Measurements from ENCODE around the gene PTGES2.
A peak's percentile ranks its signal among the peaks of the same experiment; 100 is the strongest.
"Not testable (repeated sequence)": the region's sequence is repeated elsewhere in the genome, so short reads cannot be mapped to it uniquely, and the experiment has no call there.

Gene PTGES2

DNA sequence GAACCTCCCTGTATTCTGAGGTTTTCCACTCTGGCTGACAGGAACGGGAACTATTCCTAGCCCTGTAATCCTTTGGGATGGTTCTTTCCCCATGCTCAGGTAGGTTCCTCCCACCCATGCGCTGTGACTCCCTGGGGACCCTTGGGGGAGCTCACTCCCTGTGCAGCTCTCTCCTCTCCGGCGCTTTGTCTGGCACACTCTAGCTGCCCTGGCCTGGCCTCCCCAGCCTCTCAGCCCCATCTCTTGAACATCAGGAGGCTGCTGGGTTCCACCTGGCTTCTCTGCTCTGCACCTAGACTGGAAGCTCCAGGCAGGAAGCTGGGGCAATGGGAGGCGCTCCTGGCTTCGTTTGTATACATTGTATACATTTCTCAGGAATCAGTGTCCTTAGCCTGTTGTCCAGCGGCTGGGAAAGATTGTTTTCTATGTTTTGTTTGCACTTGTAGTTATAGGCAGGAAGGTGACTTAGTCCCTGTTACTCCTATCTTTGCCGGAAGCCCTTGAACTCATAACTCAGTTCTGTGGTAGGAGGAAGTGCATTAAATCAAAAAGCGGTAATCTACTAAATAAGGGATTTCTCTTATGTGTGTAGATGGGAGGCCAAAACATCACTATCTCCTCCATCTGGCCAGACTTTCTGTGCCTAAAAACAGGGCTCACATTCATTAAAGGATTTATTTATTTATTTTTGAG, 39.1 kb downstream of the PTGES2 start:
- no peak for DNase-seq (ENCODE audit: low spot score)

DNA sequence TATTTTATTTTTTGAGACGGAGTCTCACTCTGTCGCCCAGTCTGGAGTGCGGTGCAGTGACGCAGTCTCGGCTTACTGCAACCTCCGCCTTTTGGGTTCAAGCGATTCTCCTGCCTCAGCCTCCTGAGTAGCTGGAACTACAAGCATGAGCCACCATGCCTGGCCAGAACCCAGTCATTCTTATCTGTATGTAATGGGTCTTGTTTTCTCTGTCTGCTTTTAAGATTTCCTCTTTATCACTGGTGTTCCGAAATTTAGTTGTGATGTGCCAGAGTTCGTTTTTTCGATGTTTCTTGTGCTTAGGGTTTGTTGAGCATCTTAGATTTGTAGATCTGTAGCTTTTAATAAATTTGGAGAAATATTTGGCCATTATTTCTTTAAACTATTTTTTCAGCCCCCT, 40.3 kb downstream of the PTGES2 start:
- no peak for DNase-seq (ENCODE audit: low spot score)

DNA sequence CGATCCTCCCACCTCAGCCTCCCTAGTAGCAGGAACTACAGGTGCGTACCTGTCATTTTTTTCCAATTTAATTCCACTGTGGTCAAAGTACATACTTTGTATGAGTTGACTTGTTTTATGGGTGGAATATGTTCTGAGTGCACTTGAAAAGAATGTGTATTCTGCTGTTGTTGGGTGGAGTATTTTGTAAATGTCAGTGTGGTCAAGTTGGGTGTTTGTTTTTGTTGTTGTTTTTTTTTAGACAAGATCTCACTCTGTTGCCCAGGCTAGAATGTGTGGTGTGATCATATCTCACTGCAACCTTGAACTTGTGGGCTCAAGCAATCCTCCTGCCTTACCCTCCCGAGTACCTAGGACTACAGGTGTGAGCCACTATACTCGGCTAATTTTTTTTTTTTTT, 41.6 kb downstream of the PTGES2 start:
- DNase-seq (ENCODE audit: low spot score), result no peak

DNA sequence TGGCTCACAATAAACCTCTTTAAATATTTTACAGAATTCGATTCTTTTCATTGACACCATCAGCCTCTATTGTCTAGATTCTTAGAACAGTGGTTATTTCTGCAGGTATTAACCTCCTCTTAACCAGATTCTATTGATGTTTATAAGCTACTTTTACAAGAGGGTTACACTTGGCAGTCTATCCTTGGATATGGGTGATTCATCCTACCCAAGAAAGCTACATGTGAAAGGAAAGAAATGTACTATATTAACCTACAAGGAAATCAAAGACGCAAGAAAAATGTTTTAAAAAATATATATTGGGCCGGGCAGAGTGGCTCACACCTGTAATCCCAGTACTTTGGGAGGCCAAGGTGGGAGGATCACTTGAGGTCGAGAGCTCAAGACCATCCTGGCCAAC, 42.8 kb downstream of the PTGES2 start:
- no peak for DNase-seq (ENCODE audit: low spot score)

DNA sequence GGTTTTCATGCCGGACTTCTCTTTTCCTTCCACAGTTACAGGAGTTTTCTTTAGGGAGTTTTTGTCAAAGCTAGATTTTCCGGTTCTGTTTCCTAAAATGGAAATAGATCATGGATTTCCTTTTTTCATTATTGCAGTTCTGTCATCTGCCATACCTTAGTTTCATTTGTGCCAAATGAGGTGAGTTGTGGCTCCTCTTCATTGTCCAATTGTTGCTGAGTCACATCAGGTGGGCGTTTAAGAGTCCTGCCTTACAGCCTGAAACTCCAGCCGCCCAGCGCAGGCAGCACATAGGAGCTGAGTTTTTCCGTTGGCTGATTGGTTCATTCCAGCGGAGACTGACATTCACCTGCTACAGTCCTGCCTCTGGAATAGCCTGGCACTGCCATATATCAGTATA, 45.4 kb downstream of the PTGES2 start:
- DNase-seq (ENCODE audit: low spot score), result no peak

DNA sequence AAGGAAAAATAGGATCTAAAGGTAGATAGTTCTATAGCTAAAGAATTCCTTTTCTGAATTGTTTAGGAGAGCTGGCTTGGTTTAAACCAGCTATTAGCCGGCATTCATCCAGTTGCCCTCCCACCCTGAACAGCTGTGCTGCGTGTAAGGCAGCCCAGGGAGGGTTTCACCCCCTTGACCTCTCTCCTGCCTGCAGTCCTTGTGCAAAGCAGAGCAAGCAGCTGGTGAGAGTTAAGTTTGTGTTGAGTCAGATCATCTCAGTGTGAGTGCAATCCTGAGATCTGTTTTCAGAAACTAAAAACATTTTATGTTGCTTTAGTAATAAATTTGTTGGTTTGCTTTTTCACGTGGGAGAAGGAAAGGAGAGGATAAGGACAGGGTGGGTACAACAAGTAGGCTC, 46.5 kb downstream of the PTGES2 start:
- no peak for DNase-seq (ENCODE audit: low spot score)

DNA sequence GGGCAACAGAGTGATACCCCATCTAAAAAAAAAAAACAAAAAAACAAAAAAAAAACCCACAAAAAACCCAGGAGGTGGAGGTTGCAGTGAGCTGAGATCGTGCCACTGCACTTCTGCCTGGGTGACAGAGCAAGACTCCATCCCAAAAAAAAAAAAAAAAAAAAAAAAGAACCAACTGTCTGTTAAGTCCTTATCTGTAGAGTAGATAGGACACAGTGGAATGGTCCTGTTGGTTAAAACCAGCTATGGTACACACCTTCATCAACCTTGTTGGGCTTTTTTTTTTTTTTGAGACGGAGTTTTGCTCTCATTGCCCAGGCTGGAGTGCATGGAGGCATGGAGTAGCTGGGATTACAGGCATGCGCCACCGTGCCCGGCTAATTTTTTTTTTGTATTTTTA, 47.3 kb downstream of the PTGES2 start:
- DNase-seq (ENCODE audit: low spot score), result no peak

DNA sequence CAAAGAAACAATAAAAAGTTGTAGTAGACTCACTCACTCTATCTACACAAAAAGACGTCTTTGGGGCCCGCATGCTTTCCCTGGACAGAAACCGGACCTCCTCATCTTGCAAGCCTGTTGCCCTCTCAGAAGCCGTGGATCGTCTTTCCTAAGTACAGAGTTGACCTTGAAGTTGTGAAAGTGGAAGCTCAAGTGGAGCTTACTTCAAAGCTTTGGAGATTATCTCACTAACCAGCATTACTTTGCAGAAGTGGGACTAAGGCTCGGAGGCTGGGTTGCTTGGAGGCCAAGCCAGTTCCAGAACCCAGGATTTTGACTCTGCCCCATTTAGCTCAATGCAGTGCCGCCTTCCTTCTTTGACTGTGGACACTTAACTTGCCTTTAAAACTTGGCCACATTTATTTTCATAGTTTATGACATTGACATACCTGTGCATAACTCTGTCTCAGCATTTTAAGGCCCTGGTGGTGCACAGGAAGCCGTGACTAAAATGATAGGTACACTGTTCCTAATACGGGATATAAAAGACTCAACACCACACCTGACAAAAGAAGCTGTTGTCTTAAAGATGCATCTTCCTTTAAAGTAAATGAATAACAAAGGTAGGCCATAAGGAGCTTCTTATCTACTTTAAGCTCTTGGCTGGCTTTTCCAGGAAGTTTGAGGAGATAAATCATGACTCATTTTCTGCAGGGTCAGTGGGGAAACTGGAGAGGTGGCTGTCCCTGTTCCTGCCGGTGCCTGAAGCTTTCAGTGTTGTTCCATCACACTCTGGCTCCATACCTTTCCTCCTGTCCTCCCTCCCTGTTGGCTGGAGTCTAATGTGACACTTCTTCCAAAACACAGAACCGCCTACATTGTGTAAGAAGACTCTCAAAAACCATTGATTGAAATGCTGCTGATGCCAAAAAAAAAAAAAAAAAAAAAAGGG, 48.8 kb downstream of the PTGES2 start:
- no peak for DNase-seq (ENCODE audit: low spot score)

DNA sequence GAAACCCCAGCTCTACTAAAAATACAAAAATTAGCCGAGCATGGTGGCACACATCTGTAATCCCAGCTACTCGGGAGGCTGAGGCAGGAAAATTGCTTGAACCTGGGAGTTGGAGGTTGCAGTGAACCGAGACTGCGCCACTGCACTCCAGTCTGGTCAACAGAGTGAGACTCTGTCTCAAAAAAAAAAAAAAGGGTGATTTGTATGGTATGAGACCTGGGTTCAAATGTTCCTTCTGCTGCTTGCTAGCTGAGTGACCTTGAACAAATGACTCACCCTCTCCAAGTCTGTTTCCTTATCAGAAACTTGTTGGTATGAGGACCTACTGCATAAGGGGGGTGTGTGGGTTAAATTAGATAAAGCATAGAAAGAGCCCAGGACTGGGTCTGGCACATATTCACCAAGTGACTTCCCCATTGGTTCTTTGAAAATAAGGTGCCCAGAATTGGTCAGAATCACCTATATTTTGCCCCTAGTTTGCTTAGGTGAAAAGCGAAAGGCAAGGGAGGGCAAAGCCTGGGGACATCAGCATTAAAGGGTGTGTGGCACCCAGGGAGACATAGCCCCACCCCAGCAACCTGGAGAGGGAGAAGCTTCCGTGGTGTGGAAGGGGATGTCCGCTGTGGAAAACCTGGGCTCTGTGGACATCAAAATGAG, 49.6 kb downstream of the PTGES2 start:
- DNase-seq (ENCODE audit: low spot score), result no peak

DNA sequence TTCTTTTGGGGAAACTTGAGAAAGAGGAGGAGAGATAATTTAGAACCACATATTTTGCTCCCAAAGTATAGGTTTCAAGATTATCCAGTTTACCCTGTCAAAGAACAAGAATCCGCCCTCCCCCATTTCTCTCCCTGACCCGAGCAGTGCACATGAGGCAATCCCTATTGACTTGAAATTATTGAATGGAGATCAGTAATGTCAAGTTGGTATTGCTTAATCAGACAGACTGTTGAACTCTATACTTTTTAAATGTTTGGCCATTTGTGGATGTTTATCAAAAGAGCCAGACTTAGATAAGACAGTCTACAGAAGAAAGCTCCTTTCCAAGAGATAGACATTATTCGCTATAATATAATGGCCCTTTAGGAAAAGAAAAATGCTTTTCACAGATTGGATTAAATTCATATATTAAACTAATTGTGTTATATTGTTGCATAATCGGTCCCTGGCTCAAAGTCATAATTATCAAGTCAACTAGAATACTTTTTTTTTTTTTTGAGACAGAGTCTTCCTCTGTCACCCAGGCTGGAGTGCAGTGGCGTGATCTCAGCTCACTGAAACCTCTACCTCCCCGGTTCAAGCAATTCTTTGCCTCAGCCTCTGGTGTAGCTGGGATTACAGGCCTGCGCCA, 54.2 kb downstream of the PTGES2 start:
- DNase-seq (ENCODE audit: low spot score), result no peak

DNA sequence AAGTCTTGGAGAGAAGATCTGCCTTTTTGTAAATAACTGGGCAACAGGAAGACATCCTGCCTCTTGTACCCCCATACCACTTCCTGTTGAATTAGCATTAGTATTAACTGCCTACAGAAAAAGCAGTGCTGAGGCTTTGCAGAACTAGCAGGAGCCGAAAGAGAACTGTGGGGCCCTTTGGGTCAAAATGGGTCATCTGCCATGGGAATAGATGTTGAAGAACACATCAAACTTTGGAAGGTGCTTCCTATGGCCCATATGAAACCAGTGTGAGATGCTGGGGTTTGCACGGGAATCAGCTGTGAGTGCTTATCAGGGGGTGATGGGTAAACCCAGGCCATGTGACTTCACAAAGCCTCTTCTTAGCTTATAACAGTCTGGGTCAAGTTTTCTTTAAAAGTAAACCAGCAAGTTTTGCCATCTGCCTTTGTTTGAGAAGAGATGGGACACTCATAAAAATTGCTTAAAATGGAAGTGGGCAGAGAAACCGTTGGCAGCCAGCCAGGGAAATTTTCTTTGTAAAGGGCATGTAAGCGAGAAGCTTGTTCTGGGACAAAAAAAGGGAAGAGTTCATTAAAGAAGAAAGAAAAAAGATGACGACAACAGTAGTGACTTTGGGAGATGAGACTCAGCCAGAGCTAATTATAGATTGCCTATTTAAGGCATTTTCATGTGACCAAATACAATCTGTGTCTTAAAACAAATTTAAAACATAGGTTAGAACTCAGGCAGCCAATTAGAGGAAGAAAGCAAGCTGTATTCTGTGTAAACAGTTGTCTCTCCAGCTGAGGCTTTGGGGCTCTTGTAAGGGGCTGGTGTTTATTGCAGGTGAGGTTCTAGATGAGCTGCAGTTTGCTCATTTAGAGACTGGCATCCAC, 55.1 kb downstream of the PTGES2 start:
- peak; percentile 71 for DNase-seq (ENCODE audit: low spot score)

DNA sequence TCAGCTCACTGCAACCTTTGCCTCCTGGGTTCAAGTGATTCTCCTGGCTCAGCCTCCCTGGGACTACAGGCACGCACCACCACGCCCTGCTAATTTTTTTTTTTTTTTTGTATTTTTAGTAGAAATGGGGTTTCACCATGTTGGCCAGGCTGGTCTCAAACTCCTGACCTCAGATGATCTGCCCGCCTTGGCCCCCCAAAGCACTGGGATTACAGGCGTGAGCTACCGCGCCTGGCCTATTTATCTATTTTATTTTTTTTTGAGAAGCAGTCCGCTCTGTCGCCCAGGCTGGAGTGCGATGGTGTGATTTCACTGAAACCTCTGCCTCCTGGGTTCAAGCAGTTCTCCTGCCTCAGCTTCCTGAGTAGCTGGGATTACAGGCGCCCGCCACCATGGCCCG, 56.1 kb downstream of the PTGES2 start:
- not testable (repeated sequence) for DNase-seq (ENCODE audit: low spot score)

DNA sequence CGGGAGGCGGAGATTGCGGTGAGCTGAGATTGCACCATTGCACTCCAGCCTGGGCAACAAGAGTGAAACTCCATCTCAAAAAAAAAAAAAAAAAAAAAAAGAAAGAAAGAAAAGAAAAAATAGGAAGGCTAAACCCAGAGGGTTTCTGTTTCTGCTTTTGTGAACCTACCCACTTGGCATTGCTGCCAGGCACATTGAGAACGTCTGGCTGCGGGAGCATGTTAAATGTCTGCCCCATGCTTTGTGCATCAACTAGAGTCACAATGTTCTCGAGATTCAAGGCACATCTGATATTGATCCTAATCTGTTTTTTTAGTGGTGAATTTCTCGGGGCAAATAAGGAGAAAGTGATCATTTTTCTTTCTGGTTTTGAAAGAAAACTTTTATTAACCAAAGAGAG, 56.7 kb downstream of the PTGES2 start:
- peak; percentile 67 for DNase-seq (ENCODE audit: low spot score)
